ENCODE data around the gene MRPL46.

DNA sequence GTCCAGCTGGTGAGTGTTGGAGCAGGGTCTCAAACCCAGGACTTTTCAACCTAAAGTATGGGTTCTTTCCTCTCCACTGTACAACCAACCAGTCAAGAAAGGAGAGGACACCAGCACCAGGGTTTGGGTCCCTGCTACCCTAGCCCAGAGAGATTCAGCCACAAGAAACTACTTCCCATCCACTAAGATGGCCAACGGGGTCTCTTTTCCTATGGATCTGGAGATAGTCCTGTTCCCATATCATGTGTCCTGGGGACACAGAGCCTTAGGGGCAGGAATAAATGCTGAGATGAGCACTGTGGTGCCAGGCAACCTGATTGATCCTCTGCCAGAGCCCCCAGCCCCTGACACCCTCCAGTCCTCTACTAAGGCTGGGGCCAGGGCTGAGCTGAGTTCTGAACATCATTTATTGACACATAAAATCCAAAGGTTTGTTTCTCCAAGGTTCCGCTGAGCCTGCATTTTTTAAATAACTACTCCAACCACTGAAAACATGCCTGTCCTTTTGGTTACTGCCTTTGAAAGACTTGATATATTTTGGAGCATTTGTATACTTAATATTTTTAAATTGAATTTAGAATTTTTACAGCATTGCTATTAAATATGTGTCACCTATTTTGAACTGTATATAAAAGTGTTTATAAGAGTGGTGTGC lies 26.0 kb downstream of the MRPL46 start:
- TF ChIP-seq, protein P1, sequence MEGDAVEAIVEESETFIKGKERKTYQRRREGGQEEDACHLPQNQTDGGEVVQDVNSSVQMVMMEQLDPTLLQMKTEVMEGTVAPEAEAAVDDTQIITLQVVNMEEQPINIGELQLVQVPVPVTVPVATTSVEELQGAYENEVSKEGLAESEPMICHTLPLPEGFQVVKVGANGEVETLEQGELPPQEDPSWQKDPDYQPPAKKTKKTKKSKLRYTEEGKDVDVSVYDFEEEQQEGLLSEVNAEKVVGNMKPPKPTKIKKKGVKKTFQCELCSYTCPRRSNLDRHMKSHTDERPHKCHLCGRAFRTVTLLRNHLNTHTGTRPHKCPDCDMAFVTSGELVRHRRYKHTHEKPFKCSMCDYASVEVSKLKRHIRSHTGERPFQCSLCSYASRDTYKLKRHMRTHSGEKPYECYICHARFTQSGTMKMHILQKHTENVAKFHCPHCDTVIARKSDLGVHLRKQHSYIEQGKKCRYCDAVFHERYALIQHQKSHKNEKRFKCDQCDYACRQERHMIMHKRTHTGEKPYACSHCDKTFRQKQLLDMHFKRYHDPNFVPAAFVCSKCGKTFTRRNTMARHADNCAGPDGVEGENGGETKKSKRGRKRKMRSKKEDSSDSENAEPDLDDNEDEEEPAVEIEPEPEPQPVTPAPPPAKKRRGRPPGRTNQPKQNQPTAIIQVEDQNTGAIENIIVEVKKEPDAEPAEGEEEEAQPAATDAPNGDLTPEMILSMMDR (IDR thresholded peaks at IDR 0.05 in 2 of 3, conservative IDR thresholded peaks at IDR 0.05 in 1 of 3; ENCODE audit: insufficient read depth in 2 of 3, low read depth in 1 of 3, low read length in 3 of 3): no peak
- TF ChIP-seq ATF2 (CRISPR knock-in tag; IDR thresholded peaks at IDR 0.05) (no peak), FOXK1 (CRISPR knock-in tag; IDR thresholded peaks at IDR 0.05; ENCODE audit: borderline replicate concordance) (no peak), CBX8 (IDR thresholded peaks at IDR 0.05; ENCODE audit: borderline replicate concordance, extremely low read depth, low read depth, low read length, poor library complexity, severe bottlenecking) (no peak), TAF7 (tag; IDR thresholded peaks at IDR 0.05) (no peak), CREBBP (IDR thresholded peaks at IDR 0.05; ENCODE audit: low read depth, low read length) (no peak), FOSL1 (tag; conservative IDR thresholded peaks at IDR 0.05) (no peak), MAFF (IDR thresholded peaks at IDR 0.05; ENCODE audit: low read length) (no peak), ZNF174 (CRISPR knock-in tag; IDR thresholded peaks at IDR 0.05) (no peak)
- TF ChIP-seq, protein P2, sequence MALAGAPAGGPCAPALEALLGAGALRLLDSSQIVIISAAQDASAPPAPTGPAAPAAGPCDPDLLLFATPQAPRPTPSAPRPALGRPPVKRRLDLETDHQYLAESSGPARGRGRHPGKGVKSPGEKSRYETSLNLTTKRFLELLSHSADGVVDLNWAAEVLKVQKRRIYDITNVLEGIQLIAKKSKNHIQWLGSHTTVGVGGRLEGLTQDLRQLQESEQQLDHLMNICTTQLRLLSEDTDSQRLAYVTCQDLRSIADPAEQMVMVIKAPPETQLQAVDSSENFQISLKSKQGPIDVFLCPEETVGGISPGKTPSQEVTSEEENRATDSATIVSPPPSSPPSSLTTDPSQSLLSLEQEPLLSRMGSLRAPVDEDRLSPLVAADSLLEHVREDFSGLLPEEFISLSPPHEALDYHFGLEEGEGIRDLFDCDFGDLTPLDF (CRISPR knock-in tag; IDR thresholded peaks at IDR 0.05): no peak

Measured in K562 (cell line).